Large intestine (tissue), 3 donors: ENCODE results near the gene TSPEAR. TPM values are rescaled to one million over a fixed set of nuclear protein-coding genes. Genes with fewer than 3 reads are reported as not detected.

Experiments
- DNase-seq, 2 donors: peaks; one replicate each; pipeline versions ENCODE4 v3.0.0 to v3.0.0-alpha.2; 2013
- H3K27ac ChIP-seq: one replicate; pipeline ENCODE4 v1.5.1; 2013; ENCODE audit warnings: low read length
- H3K27me3 ChIP-seq: 2 replicates; pipeline ENCODE4 v1.6.1; 2013; ENCODE audit warnings: low read length; ENCODE audit not compliant: control insufficient read depth, insufficient read depth
- H3K36me3 ChIP-seq: 2 replicates; pipeline ENCODE4 v1.6.1; 2013; ENCODE audit warnings: low read length; ENCODE audit not compliant: control insufficient read depth, insufficient read depth
- H3K4me1 ChIP-seq: one replicate; pipeline ENCODE4 v1.6.1; 2013; ENCODE audit warnings: low read length; ENCODE audit not compliant: control insufficient read depth, insufficient read depth
- H3K4me3 ChIP-seq: one replicate; pipeline ENCODE4 v1.5.1; 2013; ENCODE audit warnings: low read length
- H3K9me3 ChIP-seq: one replicate; pipeline ENCODE4 v1.6.1; 2013; ENCODE audit warnings: mild to moderate bottlenecking, low read depth, low read length, moderate library complexity; ENCODE audit not compliant: control insufficient read depth
- WGBS: methylation state at CpG from one replicate; pipeline ENCODE4 v1.1.5; 2013; ENCODE audit warnings: low lambda C conversion rate; ENCODE audit not compliant: insufficient coverage; 5-methylcytosine and 5-hydroxymethylcytosine counted together
- polyA plus RNA-seq: library from polyadenylated mRNA; unstranded; fragments of 120-200 nt; gene quantifications from one replicate; pipeline ENCODE4 v1.2.1, GENCODE V29; 2013

The TSPEAR gene
- polyA plus RNA-seq, 1 donor = 0.55 TPM

DNA sequence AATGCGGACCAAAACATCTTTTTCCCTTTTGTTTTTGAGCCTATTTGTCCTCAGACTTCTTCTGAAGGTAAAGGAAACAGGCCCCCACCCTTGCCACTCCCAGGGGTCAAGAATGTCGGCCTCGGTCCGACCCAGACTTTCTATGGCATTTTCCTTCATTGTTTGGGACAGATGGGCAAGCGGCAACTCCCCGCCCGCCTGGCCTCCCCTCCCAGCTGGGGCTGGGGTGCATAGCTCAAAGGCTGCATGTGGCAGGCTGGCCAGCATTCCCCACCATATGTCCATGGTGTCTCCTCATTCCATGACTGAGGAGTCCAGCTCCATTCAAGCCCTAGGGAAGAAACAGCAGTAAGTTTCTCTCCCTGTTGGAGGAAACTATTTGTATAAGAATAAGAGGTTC lies 29.4 kb upstream of the TSPEAR start:
- WGBS = no CpG with 5 or more reads among the region's 7 CpGs
- Histone ChIP-seq H3K4me3 (no peak overlapping the region), H3K36me3 (no peaks in the 10 kb centered on the region), H3K4me1 (no peaks in the 10 kb centered on the region), H3K27ac (no peak overlapping the region), H3K27me3 (no peaks in the 10 kb centered on the region), H3K9me3 (peaks cover 20% of the 10 kb centered on the region)
- no peak for DNase-seq

DNA sequence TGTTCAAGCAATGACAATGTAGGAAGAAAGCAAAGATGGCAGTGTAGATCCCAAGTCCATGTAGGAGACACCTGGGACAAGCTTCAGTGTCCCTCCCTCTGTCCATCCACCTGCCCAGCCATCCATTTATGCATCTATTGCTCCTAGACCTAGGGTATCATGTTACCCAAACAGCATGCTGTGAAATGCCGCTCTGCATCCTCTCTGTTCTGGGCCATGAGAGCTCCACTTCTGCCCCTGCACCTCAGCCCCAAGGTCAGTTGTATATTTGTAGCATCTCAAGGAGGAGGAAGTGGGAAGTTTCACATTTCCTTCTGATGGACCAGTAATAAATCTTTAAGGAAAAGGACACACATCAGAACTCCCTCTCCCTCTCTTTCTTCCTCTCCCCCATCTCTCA lies 27.9 kb upstream of the TSPEAR start:
- Histone ChIP-seq H3K4me3 (no peak overlapping the region), H3K27me3 (no peaks in the 10 kb centered on the region), H3K9me3 (peaks cover 27% of the 10 kb centered on the region), H3K27ac (no peak overlapping the region), H3K36me3 (no peaks in the 10 kb centered on the region), H3K4me1 (no peaks in the 10 kb centered on the region)
- no peak for DNase-seq
- no CpG with 5 or more reads among the region's 1 CpG for WGBS

DNA sequence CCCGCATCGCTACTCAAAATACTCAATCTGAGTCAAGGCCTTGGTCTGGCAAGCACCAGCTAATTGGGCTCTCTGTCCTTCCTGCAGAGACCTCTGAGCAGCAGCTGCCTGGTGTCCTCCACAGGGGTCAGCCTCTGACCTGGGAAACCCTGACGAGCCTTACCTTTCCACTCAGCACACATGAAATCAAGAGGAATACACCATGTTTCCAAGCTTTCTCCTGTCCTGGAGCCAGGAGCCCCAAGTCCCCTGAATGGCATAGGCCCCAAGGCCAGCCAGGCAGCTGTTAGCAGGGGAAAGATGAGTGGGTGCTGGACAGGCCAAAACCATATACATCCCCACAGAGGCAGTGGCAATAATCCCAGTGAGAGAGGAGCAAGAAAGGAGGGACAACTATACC lies 27.2 kb upstream of the TSPEAR start:
- DNase-seq = no peak
- Histone ChIP-seq H3K4me1 (no peaks in the 10 kb centered on the region), H3K27me3 (peaks cover 2% of the 10 kb centered on the region), H3K9me3 (peaks cover 27% of the 10 kb centered on the region), H3K4me3 (no peak overlapping the region), H3K27ac (no peak overlapping the region), H3K36me3 (no peaks in the 10 kb centered on the region)
- WGBS = no CpG with 5 or more reads among the region's 3 CpGs

DNA sequence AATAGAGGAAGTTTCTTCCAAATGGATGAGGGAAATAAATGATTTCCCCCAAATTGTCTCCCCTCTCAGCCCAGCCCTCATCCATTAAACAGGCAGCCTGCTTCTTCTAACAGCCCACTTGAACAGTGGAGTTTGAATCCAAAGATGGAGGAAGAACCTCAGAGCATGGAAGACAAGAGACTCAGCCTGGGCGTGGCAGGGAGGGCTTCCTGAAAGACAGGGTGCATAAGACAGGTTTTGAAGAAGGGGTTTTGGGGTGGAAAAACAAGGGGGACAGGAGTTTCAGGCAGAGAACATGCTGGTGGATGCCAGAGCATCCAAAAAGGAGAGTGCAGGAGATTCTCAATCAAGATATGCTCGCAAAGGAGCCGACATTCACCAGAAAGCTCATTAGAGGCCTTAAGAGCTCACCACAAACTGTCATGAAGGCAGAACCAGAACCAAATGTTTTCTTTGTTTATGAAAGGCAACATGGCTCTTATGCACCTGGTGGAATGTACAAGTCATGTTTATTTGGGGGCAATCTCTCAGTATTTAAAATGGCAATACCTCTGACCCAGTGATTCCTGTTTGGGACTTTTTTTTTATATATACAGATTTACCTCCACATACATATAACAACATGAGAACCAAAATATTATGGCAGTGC lies 26.5 kb upstream of the TSPEAR start:
- Histone ChIP-seq H3K9me3 (peaks cover 27% of the 10 kb centered on the region), H3K36me3 (no peaks in the 10 kb centered on the region), H3K27me3 (peaks cover 2% of the 10 kb centered on the region), H3K27ac (no peak overlapping the region), H3K4me3 (no peak overlapping the region), H3K4me1 (no peaks in the 10 kb centered on the region)
- WGBS = 60% methylated on average over 1 of the region's 3 CpGs
- DNase-seq = peak in 1 of 2 donors; percentile 29

DNA sequence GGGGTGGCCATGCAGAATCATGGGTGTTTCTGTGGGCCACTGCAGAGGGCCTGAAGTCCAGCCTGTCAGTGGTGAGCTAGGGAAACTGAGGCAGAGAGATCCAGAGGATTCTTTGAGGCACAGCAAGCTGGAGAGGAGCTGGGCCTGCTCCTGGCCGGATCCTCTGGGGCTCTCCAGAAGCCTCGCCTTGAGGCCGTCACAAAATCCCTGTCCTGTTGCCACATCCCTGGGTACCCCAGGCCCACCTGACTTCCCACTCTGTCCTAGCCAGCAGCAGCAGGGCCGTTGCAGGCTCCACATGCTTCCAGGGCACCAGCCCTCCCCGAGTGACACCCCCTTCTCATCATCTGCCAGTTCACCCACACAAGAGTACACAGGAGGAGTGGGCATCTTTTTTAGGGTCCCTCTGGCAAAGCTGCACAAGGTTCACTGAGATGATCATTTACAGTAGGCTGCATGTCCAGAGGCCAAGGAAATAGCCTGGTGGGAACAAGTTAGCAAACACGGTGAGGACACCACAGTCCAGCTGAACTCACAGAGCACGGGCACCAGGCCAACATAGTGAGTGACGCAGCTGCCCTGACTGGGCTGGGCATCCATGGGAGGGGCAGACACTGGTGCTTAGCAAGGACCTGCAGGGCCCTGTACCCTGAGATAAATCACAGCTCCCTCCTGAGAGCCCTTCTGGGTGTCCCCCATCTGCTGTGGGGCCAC lies 25.1 kb upstream of the TSPEAR start:
- Histone ChIP-seq H3K4me3 (no peak overlapping the region), H3K9me3 (peaks cover 30% of the 10 kb centered on the region), H3K27me3 (peaks cover 2% of the 10 kb centered on the region), H3K27ac (no peak overlapping the region), H3K36me3 (no peaks in the 10 kb centered on the region), H3K4me1 (no peaks in the 10 kb centered on the region)
- no CpG with 5 or more reads among the region's 8 CpGs for WGBS
- no peak for DNase-seq

GRCh38 chr21:44735821-44736220 lies 24.4 kb upstream of the TSPEAR start:
- Histone ChIP-seq H3K27me3 (peaks cover 2% of the 10 kb centered on the region), H3K27ac (no peak overlapping the region), H3K4me1 (no peaks in the 10 kb centered on the region), H3K4me3 (no peak overlapping the region), H3K9me3 (peaks cover 30% of the 10 kb centered on the region), H3K36me3 (no peaks in the 10 kb centered on the region)
- no peak for DNase-seq
- no CpG with 5 or more reads among the region's 6 CpGs for WGBS

- no peak for DNase-seq
- peaks cover 2% of the 10 kb centered on the region for H3K27me3 ChIP-seq
- H3K9me3 ChIP-seq = peaks cover 28% of the 10 kb centered on the region
- H3K4me1 ChIP-seq = no peaks in the 10 kb centered on the region
- H3K36me3 ChIP-seq = no peaks in the 10 kb centered on the region
- no peak overlapping the region for H3K4me3 ChIP-seq
- no peak overlapping the region for H3K27ac ChIP-seq
- WGBS = no CpG with 5 or more reads among the region's 17 CpGs
Measured at GRCh38 chr21:44734841-44735240, 23.5 kb upstream of the TSPEAR start.

- H3K9me3 ChIP-seq = peaks cover 28% of the 10 kb centered on the region
- DNase-seq = no peak
- no peaks in the 10 kb centered on the region for H3K4me1 ChIP-seq
- no peaks in the 10 kb centered on the region for H3K36me3 ChIP-seq
- no CpG with 5 or more reads among the region's 21 CpGs for WGBS
- peaks cover 2% of the 10 kb centered on the region for H3K27me3 ChIP-seq
- no peak overlapping the region for H3K4me3 ChIP-seq
- H3K27ac ChIP-seq = no peak overlapping the region
Measured at GRCh38 chr21:44734026-44734745, 22.8 kb upstream of the TSPEAR start.

GRCh38 chr21:44732956-44733355 lies 21.6 kb upstream of the TSPEAR start:
- WGBS = no CpG with 5 or more reads among the region's 11 CpGs
- Histone ChIP-seq H3K27me3 (peaks cover 2% of the 10 kb centered on the region), H3K4me1 (no peaks in the 10 kb centered on the region), H3K9me3 (peaks cover 23% of the 10 kb centered on the region), H3K4me3 (no peak overlapping the region), H3K36me3 (no peaks in the 10 kb centered on the region), H3K27ac (no peak overlapping the region)
- no peak for DNase-seq

DNA sequence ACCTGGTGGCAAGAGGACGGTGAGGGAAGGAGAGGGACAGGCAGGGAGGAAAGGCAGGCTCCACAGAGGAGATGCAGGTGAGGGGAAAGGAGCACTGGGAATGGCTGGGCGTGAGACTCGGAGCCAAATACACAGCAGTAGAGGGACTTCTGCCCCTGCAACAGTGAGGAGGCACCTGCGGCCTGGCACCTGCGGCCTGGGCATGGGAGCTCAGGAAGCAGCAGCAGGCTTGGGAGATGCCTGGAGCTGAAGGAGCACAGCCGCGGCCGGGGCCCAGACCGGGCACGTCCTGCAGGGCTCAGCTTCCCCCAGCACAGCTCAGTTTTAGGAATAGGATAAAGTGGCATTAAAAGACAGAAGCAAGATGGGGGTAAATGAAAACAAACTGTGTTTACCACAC lies 20.9 kb upstream of the TSPEAR start:
- H3K4me3 ChIP-seq = no peak overlapping the region
- no peak for DNase-seq
- peaks cover 21% of the 10 kb centered on the region for H3K9me3 ChIP-seq
- no peaks in the 10 kb centered on the region for H3K4me1 ChIP-seq
- peaks cover 2% of the 10 kb centered on the region for H3K27me3 ChIP-seq
- no CpG with 5 or more reads among the region's 10 CpGs for WGBS
- H3K36me3 ChIP-seq = no peaks in the 10 kb centered on the region
- H3K27ac ChIP-seq = no peak overlapping the region
